Endothelial cell of coronary artery (primary cell): ENCODE results near the gene ZBTB12. TPM values are rescaled to one million over a fixed set of nuclear protein-coding genes. Genes with fewer than 3 reads are reported as not detected.

Source experiments
- total RNA-seq: library from RNA; depleted of rRNA; stranded (reverse); fragments of >200 nt; gene quantifications from 2 replicates; pipeline ENCODE4 v1.2.3, GENCODE V29; 2014

The ZBTB12 gene, protein sequence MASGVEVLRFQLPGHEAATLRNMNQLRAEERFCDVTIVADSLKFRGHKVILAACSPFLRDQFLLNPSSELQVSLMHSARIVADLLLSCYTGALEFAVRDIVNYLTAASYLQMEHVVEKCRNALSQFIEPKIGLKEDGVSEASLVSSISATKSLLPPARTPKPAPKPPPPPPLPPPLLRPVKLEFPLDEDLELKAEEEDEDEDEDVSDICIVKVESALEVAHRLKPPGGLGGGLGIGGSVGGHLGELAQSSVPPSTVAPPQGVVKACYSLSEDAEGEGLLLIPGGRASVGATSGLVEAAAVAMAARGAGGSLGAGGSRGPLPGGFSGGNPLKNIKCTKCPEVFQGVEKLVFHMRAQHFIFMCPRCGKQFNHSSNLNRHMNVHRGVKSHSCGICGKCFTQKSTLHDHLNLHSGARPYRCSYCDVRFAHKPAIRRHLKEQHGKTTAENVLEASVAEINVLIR
- total RNA-seq, result 4.2 and 6.8 TPM in 2 replicates

DNA sequence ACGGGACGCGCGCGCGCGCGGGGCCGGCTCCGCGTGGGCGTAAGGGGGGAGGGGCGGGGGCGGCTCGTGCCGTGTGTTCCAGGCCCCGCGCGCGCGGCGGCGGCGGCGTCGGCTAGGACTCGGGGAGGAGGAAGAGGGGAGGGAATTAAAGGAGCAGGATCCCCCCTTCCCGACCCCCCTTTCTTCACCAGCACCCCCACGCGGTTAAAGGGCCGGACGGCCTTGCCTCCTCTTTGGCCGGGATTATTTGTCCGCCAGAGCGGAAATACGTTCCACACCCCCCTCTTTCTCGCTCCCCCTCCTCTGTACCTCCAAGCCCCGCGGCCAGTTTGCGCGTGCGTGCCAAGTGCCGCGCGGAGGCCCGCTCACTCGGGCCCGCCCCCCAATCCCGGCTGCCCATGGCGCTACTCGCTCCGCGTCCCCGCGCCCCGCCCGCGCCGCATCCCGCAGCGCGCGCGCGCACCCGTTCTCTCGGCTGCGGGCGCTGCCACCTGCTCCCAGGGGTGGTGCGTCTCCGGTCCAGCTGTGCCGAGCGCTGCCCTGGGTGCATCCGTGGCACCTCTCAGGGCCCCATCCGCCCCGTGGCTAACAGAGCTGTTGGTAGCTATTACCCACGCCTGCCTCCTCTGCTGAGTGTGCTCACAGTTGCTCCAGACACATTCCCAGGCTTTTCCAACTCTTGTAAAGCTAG, at the start of gene ZBTB12:
TSS of gene ZBTB12 (minus strand) at position 134 of the 691 bp plus-strand sequence. CDS start 781 bp downstream, outside the sequence.

DNA sequence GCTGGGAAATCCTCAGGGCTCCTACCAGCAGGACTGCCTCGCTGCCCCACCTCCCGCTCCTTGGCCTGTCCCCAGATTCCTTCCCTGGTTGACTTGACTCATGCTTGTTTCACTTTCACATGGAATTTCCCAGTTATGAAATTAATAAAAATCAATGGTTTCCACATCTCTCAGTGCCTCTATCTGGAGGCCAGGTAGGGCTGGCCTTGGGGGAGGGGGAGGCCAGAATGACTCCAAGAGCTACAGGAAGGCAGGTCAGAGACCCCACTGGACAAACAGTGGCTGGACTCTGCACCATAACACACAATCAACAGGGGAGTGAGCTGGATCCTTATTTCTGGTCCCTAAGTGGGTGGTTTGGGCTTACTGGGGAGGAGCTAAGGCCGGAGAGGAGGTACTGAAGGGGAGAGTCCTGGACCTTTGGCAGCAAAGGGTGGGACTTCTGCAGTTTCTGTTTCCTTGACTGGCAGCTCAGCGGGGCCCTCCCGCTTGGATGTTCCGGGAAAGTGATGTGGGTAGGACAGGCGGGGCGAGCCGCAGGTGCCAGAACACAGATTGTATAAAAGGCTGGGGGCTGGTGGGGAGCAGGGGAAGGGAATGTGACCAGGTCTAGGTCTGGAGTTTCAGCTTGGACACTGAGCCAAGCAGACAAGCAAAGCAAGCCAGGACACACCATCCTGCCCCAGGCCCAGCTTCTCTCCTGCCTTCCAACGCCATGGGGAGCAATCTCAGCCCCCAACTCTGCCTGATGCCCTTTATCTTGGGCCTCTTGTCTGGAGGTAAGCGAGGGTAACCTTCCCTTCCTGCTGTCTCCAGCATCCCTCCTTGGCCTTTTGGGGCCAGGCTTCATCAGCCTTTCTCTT, 43.9 kb upstream of the ZBTB12 start, which contains the start of gene CFB:
TSS of gene CFB (plus strand) at position 589 of the 863 bp plus-strand sequence. CDS start at position 716, 127 bp downstream.

DNA sequence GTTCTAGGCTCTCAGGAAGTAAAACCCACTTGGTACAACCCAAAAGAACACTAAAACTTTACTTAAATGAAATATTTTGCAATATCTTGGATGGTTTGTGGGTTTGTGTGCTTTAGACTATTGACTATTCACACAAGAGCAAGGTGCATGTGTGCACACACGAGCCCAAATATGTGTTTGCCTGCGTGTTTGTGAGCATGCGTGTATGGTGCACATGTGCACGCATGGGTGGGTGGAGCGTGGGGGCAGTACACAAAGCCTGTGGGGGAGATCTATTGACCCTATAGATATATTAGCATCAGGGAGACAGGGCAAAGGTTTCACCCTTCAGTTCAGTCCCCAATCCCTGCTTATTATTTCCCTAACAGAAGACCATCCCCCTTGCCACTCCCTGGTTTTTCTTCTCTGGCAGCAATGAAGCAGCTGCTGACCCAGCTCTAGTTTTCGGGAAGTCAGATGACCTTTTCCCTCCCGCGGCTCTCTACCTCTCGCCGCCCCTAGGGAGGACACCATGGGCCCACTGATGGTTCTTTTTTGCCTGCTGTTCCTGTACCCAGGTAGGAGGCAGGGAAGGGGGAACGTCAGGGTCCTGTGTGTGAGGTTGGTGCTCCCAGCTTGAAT, 25.5 kb upstream of the ZBTB12 start, which contains the start of gene C2:
TSS of gene C2 (plus strand) at position 476 of the 621 bp plus-strand sequence. CDS start at position 512, 36 bp downstream.

DNA sequence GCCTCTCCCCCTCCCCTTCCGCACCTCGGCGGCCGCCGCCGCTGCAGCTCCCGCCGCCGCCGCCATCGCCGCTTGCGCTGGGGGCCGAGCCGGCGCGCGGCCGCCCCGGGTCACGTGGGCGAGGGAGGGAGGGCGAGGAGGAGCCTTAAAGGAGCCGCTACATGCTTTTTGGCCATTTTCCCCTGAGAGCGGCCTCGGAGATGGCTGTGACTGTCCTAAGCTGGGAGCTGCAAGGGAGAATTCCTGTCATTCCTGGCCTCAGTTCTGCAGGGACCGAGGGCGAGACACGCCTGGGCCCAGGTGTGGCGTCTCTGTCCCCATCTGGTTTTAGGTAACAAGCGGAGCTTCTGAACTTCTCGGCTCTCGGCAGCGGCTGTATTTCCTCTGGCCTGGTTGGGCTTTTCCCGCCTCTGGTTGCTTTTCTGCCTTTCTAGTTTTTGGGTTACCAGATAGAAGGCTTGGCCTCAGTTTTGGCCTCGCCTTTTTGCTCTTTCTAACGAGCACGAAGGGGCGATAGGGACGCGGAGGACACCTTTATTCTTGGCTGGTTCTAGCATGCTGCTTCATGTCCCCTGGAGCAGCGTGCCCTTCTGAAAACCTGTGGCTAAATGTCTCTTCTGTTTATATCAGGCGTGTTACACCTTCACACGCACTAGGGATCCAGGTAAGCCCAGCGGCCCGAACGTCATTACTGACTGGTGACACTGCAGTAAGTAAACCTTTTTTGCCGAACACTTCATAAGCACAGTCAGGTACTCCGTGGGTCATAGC, 4.1 kb downstream of the ZBTB12 start, which contains the start of gene EHMT2:
TSS of gene EHMT2 (minus strand) at position 87 of the 771 bp plus-strand sequence. CDS start at position 66, 21 bp downstream.

DNA sequence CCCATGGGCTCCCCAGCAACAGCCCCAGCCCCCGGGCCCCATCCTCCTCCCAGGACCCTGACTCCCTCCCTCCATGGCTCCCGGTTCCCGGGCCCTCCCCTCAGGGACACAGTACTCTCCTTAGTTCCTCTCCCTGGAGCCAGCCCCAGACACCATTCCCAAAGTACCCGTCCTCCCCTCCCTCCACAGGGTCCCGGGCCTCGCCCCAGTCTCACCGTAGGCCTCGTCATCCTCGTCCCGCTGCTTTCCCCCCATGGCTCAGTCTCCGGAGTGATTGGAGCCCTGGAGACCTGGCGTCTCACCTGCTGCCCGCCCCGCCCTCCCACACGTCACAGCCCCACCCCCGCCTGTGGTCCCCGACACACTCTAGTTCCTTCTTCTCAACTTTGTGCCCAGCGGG, 23.2 kb downstream of the ZBTB12 start, which contains the start of gene SLC44A4:
TSS of gene SLC44A4 (minus strand) at position 272 of the 400 bp plus-strand sequence. CDS start at position 255, 17 bp downstream.

DNA sequence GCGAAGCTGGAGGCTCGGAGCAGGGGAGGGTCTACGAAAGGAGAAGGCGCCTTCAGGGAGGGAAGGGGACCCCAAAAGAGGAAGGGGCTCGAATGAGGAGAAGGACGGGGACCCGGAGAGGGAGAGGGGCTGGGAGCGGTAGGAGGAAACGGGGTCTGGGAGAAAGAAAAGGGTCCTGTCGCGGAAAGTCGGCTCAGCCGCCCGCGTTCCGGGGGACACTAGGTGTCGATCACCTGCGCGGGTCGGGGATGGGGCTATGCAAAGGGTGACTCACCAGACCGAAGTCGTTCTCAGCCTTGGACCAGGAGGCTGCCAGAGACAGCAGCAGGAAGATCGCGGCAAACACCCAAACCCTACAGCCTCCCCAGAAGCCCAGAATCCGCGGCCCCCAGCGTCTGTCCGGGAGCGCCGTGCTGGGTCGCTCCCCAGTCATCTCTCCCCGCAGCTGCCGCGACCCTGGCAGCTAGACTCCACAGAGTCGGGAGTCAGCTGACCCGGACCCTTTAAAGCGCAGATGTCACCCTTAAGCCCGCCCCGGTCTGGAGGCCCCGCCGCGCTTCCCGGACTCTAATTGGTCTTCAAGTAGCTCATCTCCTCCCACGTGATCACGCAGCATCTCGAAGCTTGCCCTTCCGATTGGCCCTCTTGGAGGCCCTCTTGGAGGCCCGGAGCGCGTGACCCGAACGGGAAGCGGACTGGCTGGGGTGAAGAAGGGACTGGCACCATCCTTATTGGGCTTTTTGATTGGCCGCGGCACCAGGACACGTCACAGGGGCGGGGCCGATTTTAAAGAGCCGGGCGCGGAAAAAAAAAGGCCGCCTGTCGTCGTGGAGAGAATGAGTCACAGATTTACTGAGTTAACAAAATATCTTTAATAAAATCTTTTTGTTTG, 39.3 kb downstream of the ZBTB12 start, which contains the start of gene NEU1:
TSS of gene NEU1 (minus strand) at position 478 of the 892 bp plus-strand sequence. CDS start at position 433, 45 bp downstream.

Other genes with a start within 250 kb of the ZBTB12 start
- gene BAG6, start 249.4 kb downstream of the ZBTB12 start, total RNA-seq, result 84.7 and 106 TPM in 2 replicates
- gene APOM, start 246.2 kb downstream of the ZBTB12 start, total RNA-seq, result 0.19 and 0.54 TPM in 2 replicates
- gene C6orf47, start 241.3 kb downstream of the ZBTB12 start, total RNA-seq, result 18.3 and 21.0 TPM in 2 replicates
- gene GPANK1, start 237.1 kb downstream of the ZBTB12 start, total RNA-seq, result 11.3 and 11.6 TPM in 2 replicates
- gene CSNK2B, start 236.0 kb downstream of the ZBTB12 start, total RNA-seq, result 88.2 and 101 TPM in 2 replicates
- gene LY6G5B, start 232.1 kb downstream of the ZBTB12 start, total RNA-seq, result 2.2 and 3.6 TPM in 2 replicates
- gene LY6G5C, start 221.0 kb downstream of the ZBTB12 start, total RNA-seq, result 1.1 and 1.3 TPM in 2 replicates
- 49.1 and 57.8 TPM in 2 replicates for gene ABHD16A, start 198.8 kb downstream of the ZBTB12 start, total RNA-seq
- not detected in 2 replicates for gene LY6G6F, start 195.2 kb downstream of the ZBTB12 start, total RNA-seq
- not detected in 2 replicates for gene LY6G6D, start 186.7 kb downstream of the ZBTB12 start, total RNA-seq
- not detected in 2 replicates for gene LY6G6C, start 180.3 kb downstream of the ZBTB12 start, total RNA-seq
- not detected in 2 replicates for gene MPIG6B, start 178.7 kb downstream of the ZBTB12 start, total RNA-seq
- gene DDAH2, start 172.8 kb downstream of the ZBTB12 start, total RNA-seq, result 82.0 and 106 TPM in 2 replicates
- 714 and 927 TPM in 2 replicates for gene CLIC1, start 165.6 kb downstream of the ZBTB12 start, total RNA-seq
- 3.7 and 4.6 TPM in 2 replicates for gene MSH5, start 162.1 kb downstream of the ZBTB12 start, total RNA-seq
- 0.81 and 1.3 TPM in 2 replicates for gene SAPCD1, start 139.4 kb downstream of the ZBTB12 start, total RNA-seq
- 0.09 TPM in 1 of 2 replicates, not detected in the other for gene VWA7, start 124.8 kb downstream of the ZBTB12 start, total RNA-seq
- gene VARS1, start 106.3 kb downstream of the ZBTB12 start, total RNA-seq, result 64.4 and 67.7 TPM in 2 replicates
- gene LSM2, start 95.1 kb downstream of the ZBTB12 start, total RNA-seq, result 33.2 and 44.6 TPM in 2 replicates
- gene HSPA1L, start 86.8 kb downstream of the ZBTB12 start, total RNA-seq, result 0.72 and 0.85 TPM in 2 replicates
- 73.9 and 103 TPM in 2 replicates for gene HSPA1A, start 86.5 kb downstream of the ZBTB12 start, total RNA-seq
- gene HSPA1B, start 74.3 kb downstream of the ZBTB12 start, total RNA-seq, result 73.8 and 84.7 TPM in 2 replicates
- gene NEU1, start 39.3 kb downstream of the ZBTB12 start, total RNA-seq, result 38.6 and 40.2 TPM in 2 replicates
- under 0.01 TPM in 1 of 2 replicates, not detected in the other for gene SLC44A4, start 23.1 kb downstream of the ZBTB12 start, total RNA-seq
- 54.2 and 56.9 TPM in 2 replicates for gene EHMT2, start 4.4 kb downstream of the ZBTB12 start, total RNA-seq
- 0.19 TPM in 1 of 2 replicates, not detected in the other for gene C2, start 25.6 kb upstream of the ZBTB12 start, total RNA-seq
- gene CFB, start 44.0 kb upstream of the ZBTB12 start, total RNA-seq, result 0.90 and 4.7 TPM in 2 replicates
- gene NELFE, start 56.9 kb upstream of the ZBTB12 start, total RNA-seq, result 99.7 and 109 TPM in 2 replicates
- 40.9 and 43.4 TPM in 2 replicates for gene SKIC2, start 57.1 kb upstream of the ZBTB12 start, total RNA-seq
- 7.8 and 11.1 TPM in 2 replicates for gene DXO, start 70.1 kb upstream of the ZBTB12 start, total RNA-seq
- 0.99 and 2.0 TPM in 2 replicates for gene C4A, start 80.0 kb upstream of the ZBTB12 start, total RNA-seq
- gene C4B, start 112.7 kb upstream of the ZBTB12 start, total RNA-seq, result 0.63 and 1.8 TPM in 2 replicates
- gene CYP21A2, start 136.3 kb upstream of the ZBTB12 start, total RNA-seq, result not detected in 2 replicates
- gene TNXB, start 207.3 kb upstream of the ZBTB12 start, total RNA-seq, result 0.36 and 1.5 TPM in 2 replicates
- gene ATF6B, start 226.2 kb upstream of the ZBTB12 start, total RNA-seq, result 11.1 and 11.2 TPM in 2 replicates
- 5.0 and 6.3 TPM in 2 replicates for gene FKBPL, start 228.2 kb upstream of the ZBTB12 start, total RNA-seq
- 0.09 TPM in 1 of 2 replicates, not detected in the other for gene PRRT1, start 249.9 kb upstream of the ZBTB12 start, total RNA-seq